ENCODE measurements around the gene ZIC4. TPM values are rescaled to one million over a fixed set of nuclear protein-coding genes. Genes with fewer than 3 reads are reported as not detected.

Gene ZIC4
- total RNA-seq, 3 donors from 2014 or later: not detected

GRCh38 chr3:147393943-147394883 is 12.1 kb downstream of the ZIC4 start:
- no peak for ATAC-seq
- Mint-ChIP-seq H3K4me1 (ENCODE audit: low read depth) (no peaks in the 10 kb centered on the region), H3K36me3 (ENCODE audit: insufficient read depth) (no peaks in the 10 kb centered on the region), H3K4me3 (no peak overlapping the region), H3K27me3 (ENCODE audit: low read depth) (peaks cover 84% of the 10 kb centered on the region), H3K9me3 (no peaks in the 10 kb centered on the region)
- DNase-seq: no peak

GRCh38 chr3:147393261-147393942 is 12.9 kb downstream of the ZIC4 start:
- Mint-ChIP-seq H3K9me3 (no peaks in the 10 kb centered on the region), H3K4me3 (no peak overlapping the region), H3K27me3 (ENCODE audit: low read depth) (peaks cover 86% of the 10 kb centered on the region), H3K4me1 (ENCODE audit: low read depth) (no peaks in the 10 kb centered on the region), H3K36me3 (ENCODE audit: insufficient read depth) (no peaks in the 10 kb centered on the region)
- DNase-seq (no peak), ATAC-seq (no peak)

DNA sequence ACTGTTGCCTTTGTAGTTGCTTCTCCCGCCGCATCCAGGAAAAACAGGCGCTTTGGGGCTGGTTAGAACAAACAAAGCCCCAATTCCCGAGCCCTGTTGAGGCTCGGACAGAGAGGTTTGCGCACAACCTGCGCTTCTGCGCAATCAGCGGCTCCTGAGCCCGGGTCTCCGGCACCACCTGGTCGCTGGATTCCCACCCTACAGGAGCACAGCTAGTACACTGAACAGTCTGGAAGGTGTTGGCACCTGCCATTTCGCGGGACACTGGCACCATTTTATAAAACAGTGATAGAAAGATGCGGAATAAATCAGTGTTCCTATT is 13.8 kb downstream of the ZIC4 start:
- Mint-ChIP-seq H3K36me3 (ENCODE audit: insufficient read depth) (no peaks in the 10 kb centered on the region), H3K27me3 (ENCODE audit: low read depth) (peaks cover 85% of the 10 kb centered on the region), H3K4me1 (ENCODE audit: low read depth) (no peaks in the 10 kb centered on the region), H3K4me3 (no peak overlapping the region), H3K9me3 (no peaks in the 10 kb centered on the region)
- DNase-seq (no peak), ATAC-seq (no peak)

DNA sequence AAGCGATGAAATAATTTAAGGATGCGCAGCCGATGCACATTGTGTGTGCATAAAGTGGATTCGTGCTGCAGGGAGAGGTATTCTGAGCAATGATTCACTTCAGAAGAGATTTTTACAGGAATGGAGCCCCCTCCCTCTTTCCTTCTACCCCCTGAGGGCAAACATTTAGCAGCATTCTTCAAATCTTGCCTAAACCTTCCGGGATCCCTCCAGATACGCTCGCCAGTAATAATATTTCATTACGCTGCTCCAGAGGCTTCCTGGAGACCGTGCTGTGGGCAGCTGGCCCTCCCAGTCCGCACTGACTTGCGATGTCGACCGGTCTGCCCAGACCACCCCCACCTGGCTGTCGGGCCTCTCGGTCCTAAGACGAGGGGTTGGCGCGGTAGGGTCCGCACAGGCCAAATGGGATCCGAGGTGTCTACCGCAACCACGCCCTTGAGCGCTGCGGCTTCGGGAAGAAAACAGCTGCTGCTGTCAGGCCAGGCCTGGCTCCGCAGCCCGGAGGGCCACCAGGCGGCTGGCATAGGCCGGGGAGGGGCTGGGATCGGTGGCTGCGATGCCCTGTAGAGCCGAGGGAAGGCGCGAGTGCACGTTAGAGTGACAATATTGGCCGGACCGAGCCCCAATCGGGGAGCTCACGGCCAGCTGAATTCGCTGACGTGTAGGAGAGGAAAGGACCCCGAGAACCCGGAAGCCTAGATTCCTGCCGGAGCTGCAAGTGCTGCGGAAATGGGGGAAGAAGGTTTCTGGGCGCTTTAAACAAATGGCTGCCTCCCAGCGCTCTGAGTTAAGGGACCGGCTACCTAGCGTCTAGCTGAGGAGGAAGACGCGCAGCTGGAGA is 14.3 kb downstream of the ZIC4 start:
- DNase-seq (no peak), ATAC-seq (no peak)
- Mint-ChIP-seq H3K27me3 (ENCODE audit: low read depth) (peaks cover 85% of the 10 kb centered on the region), H3K9me3 (no peaks in the 10 kb centered on the region), H3K4me1 (ENCODE audit: low read depth) (no peaks in the 10 kb centered on the region), H3K36me3 (ENCODE audit: insufficient read depth) (no peaks in the 10 kb centered on the region), H3K4me3 (no peak overlapping the region)

GRCh38 chr3:147390589-147391569 is 15.5 kb downstream of the ZIC4 start:
- no peak for DNase-seq
- peaks cover 89% of the 10 kb centered on the region for H3K27me3 Mint-ChIP-seq (ENCODE audit: low read depth)
- ATAC-seq: no peak

GRCh38 chr3:147389717-147390116 is 16.6 kb downstream of the ZIC4 start:
- H3K27me3 Mint-ChIP-seq (ENCODE audit: low read depth): peaks cover 88% of the 10 kb centered on the region
- H3K9me3 Mint-ChIP-seq: no peaks in the 10 kb centered on the region
- no peak overlapping the region for H3K4me3 Mint-ChIP-seq
- ATAC-seq (no peak), DNase-seq (no peak)
- H3K36me3 Mint-ChIP-seq (ENCODE audit: insufficient read depth): no peaks in the 10 kb centered on the region
- H3K4me1 Mint-ChIP-seq (ENCODE audit: low read depth): no peaks in the 10 kb centered on the region

More at GRCh38 chr3:147390589-147391569, 15.5 kb downstream of the ZIC4 start:
- Mint-ChIP-seq H3K9me3 (no peaks in the 10 kb centered on the region), H3K36me3 (ENCODE audit: insufficient read depth) (no peaks in the 10 kb centered on the region), H3K4me1 (ENCODE audit: low read depth) (no peaks in the 10 kb centered on the region), H3K4me3 (no peak overlapping the region)

DNA sequence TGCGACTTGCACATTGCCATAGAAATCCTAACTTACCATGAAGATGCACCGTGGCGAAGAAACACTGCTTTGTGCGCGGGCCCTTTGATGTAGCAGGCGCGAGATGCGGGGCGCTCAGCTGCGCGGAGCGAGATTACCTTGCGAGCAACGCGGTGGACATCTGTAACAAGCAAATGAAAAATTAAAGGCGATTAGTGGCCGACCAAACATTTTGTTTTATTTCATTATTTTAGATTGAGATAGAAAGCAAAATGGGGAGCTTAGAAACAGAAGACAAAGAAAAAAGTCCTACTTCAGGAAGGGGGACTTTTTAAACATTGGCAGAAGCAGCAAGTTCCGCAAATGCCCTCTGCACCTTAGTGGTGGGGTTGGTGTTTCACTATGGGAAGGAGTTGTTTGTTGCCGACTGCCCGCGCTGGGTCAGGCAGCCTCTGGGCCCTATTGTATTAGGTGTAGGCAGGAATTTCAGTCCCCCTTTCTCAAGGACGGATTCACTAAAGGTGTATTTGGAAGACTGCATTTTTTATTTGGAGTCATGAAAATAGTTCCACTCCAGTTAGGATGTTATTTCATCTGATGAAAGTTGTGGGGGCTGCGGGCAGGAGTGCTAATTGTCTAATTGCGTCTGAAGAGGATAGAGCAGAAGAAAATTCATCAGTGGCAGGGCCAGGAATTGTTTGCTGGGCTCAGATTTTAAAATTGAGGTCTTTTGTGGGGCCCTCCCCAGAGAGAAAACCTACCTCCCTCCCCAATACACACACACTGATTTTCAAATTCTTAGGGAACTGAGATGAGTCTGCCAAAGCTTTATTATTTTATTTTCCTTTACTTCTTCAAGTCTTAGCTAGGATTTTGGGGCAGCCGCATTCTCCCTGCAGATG is 17.4 kb downstream of the ZIC4 start:
- no peaks in the 10 kb centered on the region for H3K9me3 Mint-ChIP-seq
- no peaks in the 10 kb centered on the region for H3K36me3 Mint-ChIP-seq (ENCODE audit: insufficient read depth)
- no peaks in the 10 kb centered on the region for H3K4me1 Mint-ChIP-seq (ENCODE audit: low read depth)

GRCh38 chr3:147387885-147388699 is 18.3 kb downstream of the ZIC4 start:
- no peak for DNase-seq
- H3K4me1 Mint-ChIP-seq (ENCODE audit: low read depth): no peaks in the 10 kb centered on the region

More for the DNA sequence above, 17.4 kb downstream of the ZIC4 start:
- H3K27me3 Mint-ChIP-seq (ENCODE audit: low read depth): peaks cover 88% of the 10 kb centered on the region
- ATAC-seq (no peak), DNase-seq (no peak)
- no peak overlapping the region for H3K4me3 Mint-ChIP-seq

DNA sequence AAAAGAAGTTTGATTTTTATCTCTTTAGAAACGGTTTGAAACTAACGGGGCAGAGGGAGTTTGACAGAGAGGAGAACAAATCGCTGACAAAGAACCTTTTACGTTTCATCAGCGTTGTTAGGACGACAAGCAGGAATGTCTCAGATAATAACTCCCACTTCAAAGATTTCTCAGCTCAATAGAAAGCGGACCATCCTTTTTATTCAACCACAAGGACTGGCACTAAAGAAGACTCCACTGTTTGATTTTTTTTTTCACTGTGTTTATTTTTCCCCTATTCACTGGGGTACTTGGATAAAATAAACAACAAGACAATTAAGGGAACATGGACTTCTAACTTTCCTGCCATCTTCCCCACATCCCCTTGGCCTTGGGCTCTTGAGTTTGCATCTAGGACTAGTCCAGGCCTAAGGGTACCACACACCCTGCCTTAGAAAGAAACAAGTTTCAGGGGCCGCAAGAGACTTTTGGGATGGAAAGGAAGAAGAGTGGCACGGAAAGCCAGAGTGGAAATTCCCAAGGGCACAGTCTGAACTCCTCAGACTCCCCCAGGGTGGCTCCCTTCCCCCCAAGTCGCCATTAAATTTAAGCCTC is 19.0 kb downstream of the ZIC4 start:
- ATAC-seq (no peak), DNase-seq (no peak)
- no peaks in the 10 kb centered on the region for H3K36me3 Mint-ChIP-seq (ENCODE audit: insufficient read depth)
- H3K4me1 Mint-ChIP-seq (ENCODE audit: low read depth): no peaks in the 10 kb centered on the region
- H3K27me3 Mint-ChIP-seq (ENCODE audit: low read depth): peaks cover 87% of the 10 kb centered on the region
- H3K4me3 Mint-ChIP-seq: no peak overlapping the region
- H3K9me3 Mint-ChIP-seq: no peaks in the 10 kb centered on the region

More at GRCh38 chr3:147387885-147388699, 18.3 kb downstream of the ZIC4 start:
- H3K9me3 Mint-ChIP-seq: no peaks in the 10 kb centered on the region
- peaks cover 89% of the 10 kb centered on the region for H3K27me3 Mint-ChIP-seq (ENCODE audit: low read depth)
- H3K4me3 Mint-ChIP-seq: no peak overlapping the region
- H3K36me3 Mint-ChIP-seq (ENCODE audit: insufficient read depth): no peaks in the 10 kb centered on the region
- no peak for ATAC-seq

DNA sequence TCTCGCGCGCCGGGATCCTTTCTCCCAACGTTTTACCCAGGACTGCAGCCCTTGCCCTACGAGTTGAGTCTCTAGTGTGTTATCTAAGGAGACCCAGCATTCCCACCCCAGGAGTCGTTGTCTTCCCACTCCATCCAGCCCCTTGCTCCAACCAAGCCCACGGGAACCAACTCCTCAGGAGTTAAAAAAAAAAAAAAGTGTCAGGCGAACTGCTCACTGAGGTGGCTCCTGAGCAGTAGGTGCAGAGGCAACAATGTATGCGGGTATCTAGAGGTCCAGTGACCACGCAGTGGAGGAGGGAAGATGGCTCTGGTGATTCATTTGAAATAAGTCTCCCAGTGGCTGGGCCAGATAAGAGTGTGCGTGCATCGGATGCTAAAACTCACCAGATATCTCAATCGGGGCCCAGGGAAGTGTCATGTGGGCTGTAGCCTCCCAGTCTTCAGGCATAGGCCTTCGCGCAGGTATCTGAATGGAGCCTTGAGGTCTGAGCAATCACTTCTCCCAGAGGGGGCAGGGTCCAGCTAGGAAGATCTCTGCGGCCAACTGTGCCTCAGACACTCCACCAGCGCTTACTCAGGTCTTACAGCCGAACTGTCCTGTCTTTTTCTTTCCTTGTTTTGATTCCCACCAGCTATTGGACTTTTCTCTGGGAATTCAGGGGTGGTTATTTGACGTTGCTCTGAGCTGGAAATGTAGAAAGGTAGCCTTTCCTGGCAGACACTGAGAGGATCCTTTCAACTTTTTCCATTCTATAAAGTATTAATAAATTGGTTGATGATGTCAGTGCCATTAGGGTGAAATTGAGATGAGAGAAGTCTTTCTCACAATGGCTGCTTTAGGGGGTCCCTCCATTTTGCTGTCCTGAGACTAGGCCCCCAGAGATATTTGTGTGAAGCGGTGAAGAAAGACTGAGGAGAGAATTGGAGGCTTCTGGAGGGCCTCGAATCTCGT is 21.0 kb downstream of the ZIC4 start:
- DNase-seq (no peak), ATAC-seq (no peak)
- Mint-ChIP-seq H3K36me3 (ENCODE audit: insufficient read depth) (no peaks in the 10 kb centered on the region), H3K27me3 (ENCODE audit: low read depth) (peaks cover 84% of the 10 kb centered on the region), H3K9me3 (no peaks in the 10 kb centered on the region), H3K4me1 (ENCODE audit: low read depth) (no peaks in the 10 kb centered on the region), H3K4me3 (no peak overlapping the region)

Data from activated T-cell treated with anti-CD3 and anti-CD28 coated beads, Interleukin-2, amount 50 U/mL, for 4 hours (primary cell).